ENCODE data around the gene S100A8.

GRCh38 chr1:153431928-153432327 lies 41.1 kb upstream of the S100A8 start:
- TF ChIP-seq POLR2A (IDR thresholded peaks at IDR 0.05), result no peak
- TF ChIP-seq, protein P1, sequence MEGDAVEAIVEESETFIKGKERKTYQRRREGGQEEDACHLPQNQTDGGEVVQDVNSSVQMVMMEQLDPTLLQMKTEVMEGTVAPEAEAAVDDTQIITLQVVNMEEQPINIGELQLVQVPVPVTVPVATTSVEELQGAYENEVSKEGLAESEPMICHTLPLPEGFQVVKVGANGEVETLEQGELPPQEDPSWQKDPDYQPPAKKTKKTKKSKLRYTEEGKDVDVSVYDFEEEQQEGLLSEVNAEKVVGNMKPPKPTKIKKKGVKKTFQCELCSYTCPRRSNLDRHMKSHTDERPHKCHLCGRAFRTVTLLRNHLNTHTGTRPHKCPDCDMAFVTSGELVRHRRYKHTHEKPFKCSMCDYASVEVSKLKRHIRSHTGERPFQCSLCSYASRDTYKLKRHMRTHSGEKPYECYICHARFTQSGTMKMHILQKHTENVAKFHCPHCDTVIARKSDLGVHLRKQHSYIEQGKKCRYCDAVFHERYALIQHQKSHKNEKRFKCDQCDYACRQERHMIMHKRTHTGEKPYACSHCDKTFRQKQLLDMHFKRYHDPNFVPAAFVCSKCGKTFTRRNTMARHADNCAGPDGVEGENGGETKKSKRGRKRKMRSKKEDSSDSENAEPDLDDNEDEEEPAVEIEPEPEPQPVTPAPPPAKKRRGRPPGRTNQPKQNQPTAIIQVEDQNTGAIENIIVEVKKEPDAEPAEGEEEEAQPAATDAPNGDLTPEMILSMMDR (IDR thresholded peaks at IDR 0.05), result no peak
